Measurements from ENCODE around the gene KDELR3.

KDELR3 gene

GRCh38 chr22:38428714-38429113 is 39.2 kb upstream of the KDELR3 start:
- H3K9me3 ChIP-seq (ENCODE audit: control insufficient read depth, low read depth, low read length): no peaks in the 10 kb centered on the region
- no peak overlapping the region for H3K27ac ChIP-seq (ENCODE audit: low read length)
- no peak overlapping the region for H3K4me3 ChIP-seq (ENCODE audit: low read length)
- no peaks in the 10 kb centered on the region for H3K36me3 ChIP-seq (ENCODE audit: control insufficient read depth, low read depth, low read length)
- no peaks in the 10 kb centered on the region for H3K27me3 ChIP-seq (ENCODE audit: control insufficient read depth, insufficient read depth, low read length)
- no peak overlapping the region for H3K9ac ChIP-seq (ENCODE audit: low read length)
- H3K4me1 ChIP-seq (ENCODE audit: control insufficient read depth, low read depth, low read length): no peaks in the 10 kb centered on the region

- Histone ChIP-seq H3K4me3 (ENCODE audit: low read length) (no peak overlapping the region), H3K4me1 (ENCODE audit: control insufficient read depth, low read depth, low read length) (no peaks in the 10 kb centered on the region), H3K27me3 (ENCODE audit: control insufficient read depth, insufficient read depth, low read length) (no peaks in the 10 kb centered on the region), H3K36me3 (ENCODE audit: control insufficient read depth, low read depth, low read length) (no peaks in the 10 kb centered on the region), H3K9me3 (ENCODE audit: control insufficient read depth, low read depth, low read length) (no peaks in the 10 kb centered on the region), H3K27ac (ENCODE audit: low read length) (no peak overlapping the region), H3K9ac (ENCODE audit: low read length) (no peak overlapping the region)
Observed at GRCh38 chr22:38429499-38430068, 38.3 kb upstream of the KDELR3 start.

- H3K4me3 ChIP-seq (ENCODE audit: low read length): no peak overlapping the region
- no peaks in the 10 kb centered on the region for H3K36me3 ChIP-seq (ENCODE audit: control insufficient read depth, low read depth, low read length)
- H3K9me3 ChIP-seq (ENCODE audit: control insufficient read depth, low read depth, low read length): no peaks in the 10 kb centered on the region
- H3K9ac ChIP-seq (ENCODE audit: low read length): no peak overlapping the region
- no peaks in the 10 kb centered on the region for H3K27me3 ChIP-seq (ENCODE audit: control insufficient read depth, insufficient read depth, low read length)
- H3K4me1 ChIP-seq (ENCODE audit: control insufficient read depth, low read depth, low read length): no peaks in the 10 kb centered on the region
- H3K27ac ChIP-seq (ENCODE audit: low read length): no peak overlapping the region
Observed at GRCh38 chr22:38431266-38432010, 36.5 kb upstream of the KDELR3 start.

GRCh38 chr22:38432264-38432663 is 35.6 kb upstream of the KDELR3 start:
- H3K9ac ChIP-seq (ENCODE audit: low read length): no peak overlapping the region
- H3K4me1 ChIP-seq (ENCODE audit: control insufficient read depth, low read depth, low read length): no peaks in the 10 kb centered on the region
- no peak overlapping the region for H3K27ac ChIP-seq (ENCODE audit: low read length)
- H3K36me3 ChIP-seq (ENCODE audit: control insufficient read depth, low read depth, low read length): no peaks in the 10 kb centered on the region
- no peak overlapping the region for H3K4me3 ChIP-seq (ENCODE audit: low read length)
- H3K9me3 ChIP-seq (ENCODE audit: control insufficient read depth, low read depth, low read length): no peaks in the 10 kb centered on the region
- H3K27me3 ChIP-seq (ENCODE audit: control insufficient read depth, insufficient read depth, low read length): no peaks in the 10 kb centered on the region

GRCh38 chr22:38433871-38434270 is 34.0 kb upstream of the KDELR3 start:
- H3K9ac ChIP-seq (ENCODE audit: low read length): no peak overlapping the region
- H3K4me3 ChIP-seq (ENCODE audit: low read length): no peak overlapping the region
- no peaks in the 10 kb centered on the region for H3K27me3 ChIP-seq (ENCODE audit: control insufficient read depth, insufficient read depth, low read length)
- no peak overlapping the region for H3K27ac ChIP-seq (ENCODE audit: low read length)
- no peaks in the 10 kb centered on the region for H3K36me3 ChIP-seq (ENCODE audit: control insufficient read depth, low read depth, low read length)
- no peaks in the 10 kb centered on the region for H3K4me1 ChIP-seq (ENCODE audit: control insufficient read depth, low read depth, low read length)
- H3K9me3 ChIP-seq (ENCODE audit: control insufficient read depth, low read depth, low read length): no peaks in the 10 kb centered on the region

- no peaks in the 10 kb centered on the region for H3K9me3 ChIP-seq (ENCODE audit: control insufficient read depth, low read depth, low read length)
- H3K4me3 ChIP-seq (ENCODE audit: low read length): no peak overlapping the region
- H3K27me3 ChIP-seq (ENCODE audit: control insufficient read depth, insufficient read depth, low read length): no peaks in the 10 kb centered on the region
- H3K4me1 ChIP-seq (ENCODE audit: control insufficient read depth, low read depth, low read length): no peaks in the 10 kb centered on the region
- no peaks in the 10 kb centered on the region for H3K36me3 ChIP-seq (ENCODE audit: control insufficient read depth, low read depth, low read length)
- H3K9ac ChIP-seq (ENCODE audit: low read length): no peak overlapping the region
- no peak overlapping the region for H3K27ac ChIP-seq (ENCODE audit: low read length)
Observed at GRCh38 chr22:38435010-38435409, 32.9 kb upstream of the KDELR3 start.

- Histone ChIP-seq H3K4me1 (ENCODE audit: control insufficient read depth, low read depth, low read length) (no peaks in the 10 kb centered on the region), H3K4me3 (ENCODE audit: low read length) (no peak overlapping the region), H3K9ac (ENCODE audit: low read length) (no peak overlapping the region), H3K9me3 (ENCODE audit: control insufficient read depth, low read depth, low read length) (no peaks in the 10 kb centered on the region), H3K27ac (ENCODE audit: low read length) (no peak overlapping the region), H3K36me3 (ENCODE audit: control insufficient read depth, low read depth, low read length) (no peaks in the 10 kb centered on the region), H3K27me3 (ENCODE audit: control insufficient read depth, insufficient read depth, low read length) (no peaks in the 10 kb centered on the region)
Observed at GRCh38 chr22:38435965-38436364, 31.9 kb upstream of the KDELR3 start.

GRCh38 chr22:38436629-38437395 is 31.1 kb upstream of the KDELR3 start:
- H3K27me3 ChIP-seq (ENCODE audit: control insufficient read depth, insufficient read depth, low read length): no peaks in the 10 kb centered on the region

GRCh38 chr22:38437416-38437815 is 30.5 kb upstream of the KDELR3 start:
- Histone ChIP-seq H3K4me1 (ENCODE audit: control insufficient read depth, low read depth, low read length) (no peaks in the 10 kb centered on the region), H3K27ac (ENCODE audit: low read length) (no peak overlapping the region), H3K9ac (ENCODE audit: low read length) (no peak overlapping the region), H3K9me3 (ENCODE audit: control insufficient read depth, low read depth, low read length) (no peaks in the 10 kb centered on the region), H3K27me3 (ENCODE audit: control insufficient read depth, insufficient read depth, low read length) (no peaks in the 10 kb centered on the region), H3K36me3 (ENCODE audit: control insufficient read depth, low read depth, low read length) (no peaks in the 10 kb centered on the region), H3K4me3 (ENCODE audit: low read length) (no peak overlapping the region)

More at GRCh38 chr22:38436629-38437395, 31.1 kb upstream of the KDELR3 start:
- Histone ChIP-seq H3K4me3 (ENCODE audit: low read length) (no peak overlapping the region), H3K27ac (ENCODE audit: low read length) (no peak overlapping the region), H3K9ac (ENCODE audit: low read length) (no peak overlapping the region), H3K36me3 (ENCODE audit: control insufficient read depth, low read depth, low read length) (no peaks in the 10 kb centered on the region), H3K4me1 (ENCODE audit: control insufficient read depth, low read depth, low read length) (no peaks in the 10 kb centered on the region), H3K9me3 (ENCODE audit: control insufficient read depth, low read depth, low read length) (no peaks in the 10 kb centered on the region)

GRCh38 chr22:38440747-38441350 is 27.0 kb upstream of the KDELR3 start:
- H3K27ac ChIP-seq (ENCODE audit: low read length): no peak overlapping the region
- no peak overlapping the region for H3K4me3 ChIP-seq (ENCODE audit: low read length)
- no peaks in the 10 kb centered on the region for H3K4me1 ChIP-seq (ENCODE audit: control insufficient read depth, low read depth, low read length)
- no peaks in the 10 kb centered on the region for H3K36me3 ChIP-seq (ENCODE audit: control insufficient read depth, low read depth, low read length)
- H3K27me3 ChIP-seq (ENCODE audit: control insufficient read depth, insufficient read depth, low read length): no peaks in the 10 kb centered on the region
- H3K9me3 ChIP-seq (ENCODE audit: control insufficient read depth, low read depth, low read length): no peaks in the 10 kb centered on the region
- H3K9ac ChIP-seq (ENCODE audit: low read length): no peak overlapping the region

- Histone ChIP-seq H3K4me3 (ENCODE audit: low read length) (no peak overlapping the region), H3K27ac (ENCODE audit: low read length) (no peak overlapping the region), H3K27me3 (ENCODE audit: control insufficient read depth, insufficient read depth, low read length) (no peaks in the 10 kb centered on the region), H3K36me3 (ENCODE audit: control insufficient read depth, low read depth, low read length) (no peaks in the 10 kb centered on the region), H3K9ac (ENCODE audit: low read length) (no peak overlapping the region), H3K4me1 (ENCODE audit: control insufficient read depth, low read depth, low read length) (no peaks in the 10 kb centered on the region), H3K9me3 (ENCODE audit: control insufficient read depth, low read depth, low read length) (no peaks in the 10 kb centered on the region)
Observed at GRCh38 chr22:38441620-38442287, 26.1 kb upstream of the KDELR3 start.
